Adipocyte (in vitro differentiated cells): ENCODE measurements around the gene CTU2.

Source experiments
- DNase-seq: peaks from one replicate; pipeline ENCODE4 v3.0.0-alpha.2; 2015; ENCODE audit warnings: low read depth
- H3K27me3 ChIP-seq: replicated peaks from 2 replicates; pipeline ENCODE4 v1.7.0; 2013; ENCODE audit warnings: mild to moderate bottlenecking, low read length, moderate library complexity; ENCODE audit not compliant: control insufficient read depth, insufficient read depth
- H3K36me3 ChIP-seq: 2 replicates; pipeline ENCODE4 v1.7.0; 2013; ENCODE audit warnings: low read length, mild to moderate bottlenecking, moderate library complexity; ENCODE audit not compliant: control insufficient read depth, insufficient read depth, severe bottlenecking
- H3K4me1 ChIP-seq: 2 replicates; pipeline ENCODE4 v1.7.0; 2013; ENCODE audit warnings: mild to moderate bottlenecking, low read length, moderate library complexity; ENCODE audit not compliant: control insufficient read depth, insufficient read depth
- H3K4me3 ChIP-seq: 2 replicates; pipeline ENCODE4 v1.7.0; 2013; ENCODE audit warnings: mild to moderate bottlenecking, low read length, moderate library complexity
- H3K9ac ChIP-seq: 2 replicates; pipeline ENCODE4 v1.7.0; 2013; ENCODE audit warnings: mild to moderate bottlenecking, low read length, moderate library complexity
- H3K9me3 ChIP-seq: 2 replicates; pipeline ENCODE4 v1.7.0; 2013; ENCODE audit warnings: mild to moderate bottlenecking, low read length, moderate library complexity; ENCODE audit not compliant: control insufficient read depth

The CTU2 gene

DNA sequence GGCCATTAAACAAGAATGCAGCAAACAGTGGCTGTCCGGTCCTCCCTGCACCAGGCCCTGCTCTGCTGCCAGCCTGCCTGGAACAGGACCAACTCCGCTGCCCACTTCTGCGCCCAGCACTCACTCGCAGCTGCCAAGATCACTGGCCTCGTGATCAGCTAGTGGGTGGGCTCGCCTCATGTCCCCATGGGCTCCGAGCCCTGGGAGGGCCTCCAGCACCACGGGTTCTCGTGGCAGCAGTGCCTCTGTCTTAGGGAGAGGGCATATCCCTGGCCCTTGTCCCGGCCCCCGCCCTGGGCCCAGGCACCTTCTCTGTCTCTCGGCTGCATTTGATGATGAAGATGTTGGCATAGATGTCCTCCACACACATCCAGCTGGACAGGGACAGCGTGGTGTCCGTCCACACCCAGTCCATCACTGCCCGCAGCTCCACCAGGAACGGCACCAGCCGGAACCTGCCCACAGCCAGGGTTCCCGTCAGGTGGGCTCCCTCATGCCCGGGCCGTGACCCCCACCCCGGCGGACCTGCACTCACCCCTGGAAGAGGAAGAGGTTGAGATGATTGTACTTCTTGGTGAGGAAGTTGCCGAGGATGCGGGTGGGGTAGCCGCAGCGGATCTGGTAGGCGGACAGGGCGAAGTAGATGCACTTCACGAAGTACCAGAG, 13.1 kb downstream of the CTU2 start:
- Histone ChIP-seq H3K4me3 (no peak overlapping the region), H3K27me3 (no peaks in the 10 kb centered on the region), H3K36me3 (peaks cover 98% of the 10 kb centered on the region), H3K9ac (no peak overlapping the region), H3K9me3 (no peaks in the 10 kb centered on the region), H3K4me1 (no peaks in the 10 kb centered on the region)
- DNase-seq = no peak

GRCh38 chr16:88719933-88720296, 13.6 kb downstream of the CTU2 start:
- Histone ChIP-seq H3K9me3 (no peaks in the 10 kb centered on the region), H3K36me3 (peaks cover 98% of the 10 kb centered on the region), H3K4me3 (no peak overlapping the region), H3K27me3 (no peaks in the 10 kb centered on the region), H3K4me1 (no peaks in the 10 kb centered on the region), H3K9ac (no peak overlapping the region)
- DNase-seq = no peak

DNA sequence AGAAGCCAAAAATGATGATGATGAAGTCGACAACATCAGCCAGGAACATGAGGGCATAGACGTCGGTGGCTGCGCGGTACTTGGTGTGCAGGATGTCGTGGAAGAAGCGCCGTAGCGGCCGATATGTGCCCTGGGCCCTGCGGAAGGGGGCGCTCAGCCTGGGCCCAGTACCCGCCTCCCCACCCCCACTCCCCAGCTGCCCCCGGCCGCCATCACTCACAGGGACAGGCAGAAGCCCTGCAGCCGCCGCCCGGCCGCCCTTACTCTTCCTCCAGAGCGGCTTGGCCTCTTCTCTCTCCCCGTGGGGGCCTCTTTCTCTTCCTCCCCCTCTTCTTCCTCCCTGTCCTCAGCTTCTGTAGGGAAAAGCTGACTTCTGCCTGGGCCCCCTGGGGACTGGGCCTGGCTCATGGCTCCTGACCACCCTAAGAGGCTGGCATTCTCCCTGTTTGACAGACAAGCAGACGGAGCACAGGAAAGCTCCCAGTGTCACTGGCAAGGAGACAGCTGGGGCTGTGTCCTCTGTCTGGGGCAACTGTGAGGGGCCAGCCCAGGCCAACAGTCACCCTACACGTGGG, 14.2 kb downstream of the CTU2 start:
- Histone ChIP-seq H3K9ac (no peak overlapping the region), H3K27me3 (no peaks in the 10 kb centered on the region), H3K36me3 (peaks cover 98% of the 10 kb centered on the region), H3K4me1 (no peaks in the 10 kb centered on the region), H3K9me3 (no peaks in the 10 kb centered on the region), H3K4me3 (no peak overlapping the region)
- DNase-seq = no peak

DNA sequence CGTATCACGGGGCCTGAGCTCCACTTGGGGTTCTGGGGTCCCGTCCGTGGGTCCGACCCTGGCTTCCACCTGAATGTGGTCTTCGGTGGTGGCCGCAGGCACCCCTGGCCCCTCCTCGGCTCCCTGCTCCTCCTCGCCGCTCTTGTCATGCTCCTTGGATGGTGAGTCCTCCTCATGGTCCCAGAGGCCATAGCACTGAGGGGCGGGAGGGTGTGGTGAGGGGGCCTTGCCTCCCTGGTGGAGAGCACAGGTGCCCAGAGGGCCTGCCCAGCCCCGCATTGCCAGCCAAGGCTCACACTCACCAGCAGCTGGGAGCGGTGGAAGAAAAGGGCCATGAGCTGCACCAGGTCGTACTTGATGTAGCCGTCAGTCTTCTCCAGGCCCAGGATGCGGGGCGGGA, 14.9 kb downstream of the CTU2 start:
- Histone ChIP-seq H3K27me3 (no peaks in the 10 kb centered on the region), H3K4me1 (no peaks in the 10 kb centered on the region), H3K4me3 (no peak overlapping the region), H3K9ac (no peak overlapping the region), H3K36me3 (peaks cover 98% of the 10 kb centered on the region), H3K9me3 (no peaks in the 10 kb centered on the region)
- DNase-seq = no peak

DNA sequence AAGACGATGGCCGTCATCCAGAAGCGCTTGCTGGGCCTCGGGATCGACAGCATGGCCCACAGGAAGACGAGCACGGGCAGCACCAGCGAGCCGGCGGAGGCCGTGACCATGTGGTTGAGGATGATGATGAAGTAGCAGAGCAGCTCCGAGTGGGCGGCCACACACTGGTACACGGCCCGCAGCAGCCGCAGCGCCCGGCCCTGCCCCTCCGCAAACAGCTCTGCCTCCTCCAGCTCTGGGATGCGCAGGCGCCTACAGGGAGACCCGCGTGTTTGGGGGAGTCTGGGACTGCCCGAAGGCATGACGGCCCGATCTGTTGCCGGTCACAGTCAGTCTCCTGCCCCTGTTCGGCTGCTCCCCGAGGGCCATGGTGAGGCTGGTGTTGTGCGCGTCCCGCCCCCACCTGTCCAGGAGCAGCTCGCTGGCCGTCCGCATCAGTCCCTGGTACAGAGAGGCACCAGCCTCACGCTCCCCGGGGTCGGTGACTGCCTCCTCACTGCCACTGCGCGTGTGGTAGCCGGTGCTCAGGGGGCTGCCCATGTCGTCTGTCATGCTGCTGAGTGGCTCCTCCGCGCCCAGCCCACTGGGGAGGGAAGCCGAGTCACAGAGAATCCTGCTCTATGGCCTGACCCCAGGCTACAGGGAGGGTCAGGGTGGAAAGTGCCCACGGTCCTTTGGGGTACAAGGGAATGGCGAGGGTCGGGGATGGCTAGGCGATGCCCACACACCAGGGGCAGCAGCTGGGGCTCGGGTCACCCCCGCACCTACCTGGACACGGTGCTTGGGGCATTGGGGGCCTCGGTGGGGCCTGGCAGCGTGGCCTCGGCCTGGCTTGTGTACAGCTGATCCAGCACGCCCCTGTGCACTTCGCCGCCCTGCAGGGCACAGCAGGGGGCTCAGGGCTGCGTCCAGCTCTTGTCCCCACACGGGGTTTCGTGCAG, 15.8 kb downstream of the CTU2 start:
- Histone ChIP-seq H3K9me3 (no peaks in the 10 kb centered on the region), H3K36me3 (peaks cover 98% of the 10 kb centered on the region), H3K27me3 (no peaks in the 10 kb centered on the region), H3K4me1 (no peaks in the 10 kb centered on the region), H3K4me3 (no peak overlapping the region), H3K9ac (no peak overlapping the region)
- no peak for DNase-seq

DNA sequence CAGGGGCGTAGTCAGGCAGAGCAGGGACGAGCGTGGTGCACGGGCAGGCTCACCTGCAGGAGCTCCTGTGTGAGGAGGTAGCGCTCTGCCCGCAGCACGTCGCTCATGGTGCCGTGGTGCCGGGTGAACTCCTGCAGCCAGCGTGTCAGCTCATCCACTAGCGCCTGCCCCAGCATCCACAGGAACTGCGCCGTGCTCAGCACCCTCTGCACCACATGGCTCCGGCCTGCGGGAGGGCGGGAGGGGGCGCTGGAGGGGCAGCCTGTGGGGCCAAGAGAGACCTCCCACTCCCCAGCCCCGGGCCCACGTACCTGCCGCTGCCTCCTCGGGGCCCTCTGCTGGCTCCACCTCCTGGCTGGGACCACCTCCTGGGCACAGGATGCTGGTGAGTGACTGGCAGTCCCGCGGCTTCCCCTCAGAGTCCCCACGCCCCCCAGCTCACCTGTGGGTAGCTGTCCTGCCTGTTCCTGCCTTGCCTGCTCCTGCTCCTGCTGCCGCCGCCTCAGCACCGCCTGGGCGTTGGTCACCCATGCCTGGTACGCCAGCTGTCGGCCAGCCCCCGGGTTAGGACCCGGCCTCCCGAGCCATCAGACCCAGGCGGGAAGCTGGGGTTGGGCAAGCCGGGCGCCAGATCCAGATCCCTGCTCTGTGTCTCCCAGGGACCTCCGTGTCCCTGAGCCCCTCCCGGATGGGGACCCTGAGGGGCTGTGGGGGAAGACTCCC, 16.6 kb downstream of the CTU2 start:
- Histone ChIP-seq H3K27me3 (no peaks in the 10 kb centered on the region), H3K4me1 (no peaks in the 10 kb centered on the region), H3K36me3 (peaks cover 98% of the 10 kb centered on the region), H3K4me3 (no peak overlapping the region), H3K9ac (no peak overlapping the region), H3K9me3 (no peaks in the 10 kb centered on the region)
- DNase-seq = no peak

DNA sequence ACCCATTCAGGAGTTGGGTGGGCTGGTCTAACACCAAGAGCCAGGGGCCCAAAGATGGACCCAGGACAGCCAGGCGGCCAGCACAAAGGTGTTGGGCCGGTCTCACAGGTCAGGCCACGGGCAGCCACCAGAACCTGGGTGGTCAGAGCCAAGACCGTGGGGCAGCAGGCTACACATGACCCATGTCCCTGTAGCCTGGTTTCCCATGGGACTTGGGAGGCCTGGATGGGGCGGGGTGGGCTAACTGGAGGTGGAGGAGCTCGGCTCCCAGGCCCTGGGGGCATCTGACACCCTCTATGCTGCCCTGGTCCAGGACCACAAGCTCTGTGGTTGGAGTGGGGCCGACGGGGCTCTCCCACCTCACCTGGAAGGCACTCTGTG, 17.2 kb downstream of the CTU2 start:
- no peaks in the 10 kb centered on the region for H3K9me3 ChIP-seq
- H3K36me3 ChIP-seq = peaks cover 94% of the 10 kb centered on the region
- DNase-seq = no peak
- H3K27me3 ChIP-seq = no peaks in the 10 kb centered on the region
- no peaks in the 10 kb centered on the region for H3K4me1 ChIP-seq
- no peak overlapping the region for H3K9ac ChIP-seq
- H3K4me3 ChIP-seq = no peak overlapping the region

DNA sequence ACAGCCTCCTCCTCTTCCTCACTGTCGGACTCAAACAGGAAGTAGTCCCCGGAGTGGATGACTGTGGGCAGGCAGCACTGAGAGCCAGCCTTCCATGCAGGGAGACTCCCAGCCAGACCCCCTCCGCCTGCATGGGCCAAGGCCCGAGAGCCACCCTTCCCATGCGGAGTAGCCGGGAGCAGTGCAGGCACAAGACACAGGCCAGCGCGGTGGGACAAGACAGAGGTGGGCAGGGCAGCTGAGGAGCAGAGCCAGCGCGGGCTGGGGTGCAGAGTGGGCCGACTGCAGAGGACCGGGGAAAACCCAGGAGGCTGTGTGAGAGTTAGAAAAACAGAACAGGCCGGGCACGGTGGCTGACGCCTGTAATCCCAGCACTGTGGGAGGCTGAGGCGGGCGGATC, 17.6 kb downstream of the CTU2 start:
- H3K4me1 ChIP-seq = no peaks in the 10 kb centered on the region
- peaks cover 89% of the 10 kb centered on the region for H3K36me3 ChIP-seq
- H3K9me3 ChIP-seq = no peaks in the 10 kb centered on the region
- H3K4me3 ChIP-seq = no peak overlapping the region
- H3K27me3 ChIP-seq = no peaks in the 10 kb centered on the region
- H3K9ac ChIP-seq = no peak overlapping the region
- DNase-seq = no peak

DNA sequence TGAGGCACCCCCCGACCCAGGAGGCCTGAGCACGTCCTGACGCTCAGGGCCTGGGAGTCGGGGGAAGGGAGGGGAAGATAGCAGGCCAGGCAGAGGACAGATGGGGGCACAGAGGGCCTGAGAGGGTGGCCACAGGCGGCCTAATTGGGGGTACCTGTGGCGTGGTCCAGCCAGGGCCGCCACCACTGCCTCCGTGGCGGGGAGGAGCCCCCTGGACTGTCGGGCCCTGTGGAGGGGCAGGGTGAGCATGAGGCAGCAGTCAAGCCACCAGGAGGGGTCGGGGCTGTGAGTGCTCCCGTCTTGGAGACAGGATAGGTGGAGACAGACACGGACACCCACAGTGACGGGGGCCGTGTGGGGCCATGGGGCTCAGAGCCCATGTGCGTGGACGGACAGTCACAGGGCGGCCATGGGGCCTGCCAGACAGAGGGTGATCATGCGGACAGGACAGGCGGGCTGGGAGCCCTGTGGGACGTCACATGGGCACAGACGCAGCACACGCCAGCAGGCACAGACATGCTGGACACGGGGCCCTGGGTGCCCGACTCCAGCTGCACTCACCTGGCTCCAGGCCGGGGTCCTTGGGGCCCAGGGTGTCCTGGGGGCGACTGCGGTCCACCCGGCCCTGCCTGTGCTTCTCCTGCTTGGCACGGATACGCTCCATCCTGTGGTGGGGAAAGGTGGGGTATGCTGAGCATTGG, 18.7 kb downstream of the CTU2 start:
- Histone ChIP-seq H3K36me3 (peaks cover 82% of the 10 kb centered on the region), H3K27me3 (no peaks in the 10 kb centered on the region), H3K4me3 (no peak overlapping the region), H3K9me3 (no peaks in the 10 kb centered on the region), H3K4me1 (no peaks in the 10 kb centered on the region), H3K9ac (no peak overlapping the region)
- DNase-seq = no peak

- no peaks in the 10 kb centered on the region for H3K27me3 ChIP-seq
- H3K9me3 ChIP-seq = no peaks in the 10 kb centered on the region
- H3K9ac ChIP-seq = no peak overlapping the region
- H3K4me1 ChIP-seq = no peaks in the 10 kb centered on the region
- DNase-seq = no peak
- peaks cover 82% of the 10 kb centered on the region for H3K36me3 ChIP-seq
- no peak overlapping the region for H3K4me3 ChIP-seq
These were observed 19.5 kb downstream of the CTU2 start for GRCh38 chr16:88725609-88726407.
